K562 (cell line): ENCODE results near the gene RGS6.

Source experiments
- BACH1 ChIP-seq: fragments of 200-800 bp; sonication (Bioruptor generic); IDR thresholded peaks from 2 replicates; pipeline ENCODE4 v1.6.1; 2016; ENCODE audit warnings: missing genetic modification characterization, missing compliant biosample characterization
- EZH2 ChIP-seq: IDR thresholded peaks from 2 replicates; pipeline ENCODE4 v1.6.1; 2012; ENCODE audit warnings: low read depth, mild to moderate bottlenecking, inconsistent platforms, low read length, borderline replicate concordance

- TF ChIP-seq BACH1 (tag) (no peak), EZH2 (no peak)
Observed at GRCh38 chr14:72217135-72217534, 284.9 kb downstream of the RGS6 start.
